GM21447 (cell line): ENCODE measurements around the gene C8G.

Experiments used
- ATAC-seq: cut with Tn5 transposase; IDR thresholded peaks from one replicate; pipeline ENCODE4 v1.9.1; 2021; ENCODE audit not compliant: unreplicated experiment

The C8G gene

GRCh38 chr9:136940526-136941230 is 4.4 kb upstream of the C8G start:
- ATAC-seq, result no peak

GRCh38 chr9:136941231-136942111 is 3.6 kb upstream of the C8G start:
- ATAC-seq, result no peak

- ATAC-seq, result no peak
These were observed 2.7 kb upstream of the C8G start for GRCh38 chr9:136942112-136942880.

GRCh38 chr9:136942881-136943230 is 2.2 kb upstream of the C8G start:
- no peak for ATAC-seq

GRCh38 chr9:136943291-136944211 is 1.5 kb upstream of the C8G start:
- peak; percentile 16 for ATAC-seq

- peak; percentile 34 for ATAC-seq
These were observed 878 bp upstream of the C8G start for GRCh38 chr9:136944212-136944518.

- no peak for ATAC-seq
These were observed 537 bp downstream of the C8G start for GRCh38 chr9:136945333-136946227.

- ATAC-seq, result no peak
These were observed 1.4 kb downstream of the C8G start for GRCh38 chr9:136946228-136947027.

- no peak for ATAC-seq
These were observed 2.2 kb downstream of the C8G start for GRCh38 chr9:136947028-136947891.

- ATAC-seq, result no peak
These were observed 3.0 kb downstream of the C8G start for GRCh38 chr9:136947955-136948510.

GRCh38 chr9:136949239-136949816 is 4.3 kb downstream of the C8G start:
- no peak for ATAC-seq

GRCh38 chr9:136949817-136950655 is 5.0 kb downstream of the C8G start:
- ATAC-seq, result peak; percentile 76

- ATAC-seq, result no peak
These were observed 5.7 kb downstream of the C8G start for GRCh38 chr9:136950656-136951276.

GRCh38 chr9:136951541-136952320 is 6.7 kb downstream of the C8G start, which contains the start of gene LCN12:
LCN12 (plus strand) TSS chr9:136952273; CDS start chr9:136952328, 55 bp downstream.
- no peak for ATAC-seq

GRCh38 chr9:136952321-136952850 is 7.3 kb downstream of the C8G start:
- no peak for ATAC-seq
